Activated CD4-positive, alpha-beta T cell treated with anti-CD3 and anti-CD28 coated beads, Interleukin-2, amount 50 U/mL, for 24 hours (primary cell): ENCODE measurements around the gene ADK.

Experiments used
- DNase-seq, 2 donors: peaks; one replicate each; pipeline ENCODE4 v3.0.0-alpha.2; 2020; ENCODE audit warnings: low read depth in 1 of 2, low spot score in 1 of 2

Gene ADK

GRCh38 chr10:74233281-74233680, 82.3 kb downstream of the ADK start:
- no peak for DNase-seq

GRCh38 chr10:74234569-74234968, 83.5 kb downstream of the ADK start:
- DNase-seq: no peak

GRCh38 chr10:74238031-74238431, 87.0 kb downstream of the ADK start:
- DNase-seq: no peak

GRCh38 chr10:74238516-74238915, 87.5 kb downstream of the ADK start:
- DNase-seq: no peak

GRCh38 chr10:74243067-74243466, 92.0 kb downstream of the ADK start:
- no peak for DNase-seq

GRCh38 chr10:74244097-74244685, 93.2 kb downstream of the ADK start:
- DNase-seq: no peak

- DNase-seq: no peak
Measured at GRCh38 chr10:74244807-74245206, 93.8 kb downstream of the ADK start.

GRCh38 chr10:74246495-74246894, 95.5 kb downstream of the ADK start:
- no peak for DNase-seq

- DNase-seq: no peak
Measured at GRCh38 chr10:74249865-74250264, 98.8 kb downstream of the ADK start.

GRCh38 chr10:74255214-74255613, 104.2 kb downstream of the ADK start:
- no peak for DNase-seq

- no peak for DNase-seq
Measured at GRCh38 chr10:74255888-74256357, 104.9 kb downstream of the ADK start.

- no peak for DNase-seq
Measured at GRCh38 chr10:74262856-74263255, 111.8 kb downstream of the ADK start.

GRCh38 chr10:74263996-74264395, 113.0 kb downstream of the ADK start:
- no peak for DNase-seq

- no peak for DNase-seq
Measured at GRCh38 chr10:74272288-74272687, 121.3 kb downstream of the ADK start.

- DNase-seq: no peak
Measured at GRCh38 chr10:74275755-74276290, 124.8 kb downstream of the ADK start.

GRCh38 chr10:74276416-74276815, 125.4 kb downstream of the ADK start:
- no peak for DNase-seq

GRCh38 chr10:74282151-74282847, 131.3 kb downstream of the ADK start:
- DNase-seq: no peak

GRCh38 chr10:74282848-74283210, 131.8 kb downstream of the ADK start:
- DNase-seq: no peak

GRCh38 chr10:74289188-74289587, 138.2 kb downstream of the ADK start:
- DNase-seq: no peak

- no peak for DNase-seq
Measured at GRCh38 chr10:74289951-74290350, 138.9 kb downstream of the ADK start.

- DNase-seq: no peak
Measured at GRCh38 chr10:74290708-74291107, 139.7 kb downstream of the ADK start.

- no peak for DNase-seq
Measured at GRCh38 chr10:74292871-74293427, 141.9 kb downstream of the ADK start.
